ENCODE measurements around the gene BTBD18.
"Not testable (repeated sequence)": the region's sequence is repeated elsewhere in the genome, so short reads cannot be mapped to it uniquely, and the experiment has no call there.

The BTBD18 gene

GRCh38 chr11:57729479-57729878 lies 22.1 kb downstream of the BTBD18 start:
- Histone ChIP-seq H3K4me3 (replicated peaks; ENCODE audit: insufficient read depth, low read length) (no peak overlapping the region), H3K27me3 (ENCODE audit: insufficient read depth, poor library complexity, severe bottlenecking) (no peaks in the 10 kb centered on the region), H3K27ac (replicated peaks) (no peak overlapping the region)
- DNase-seq (ENCODE audit: low read depth in 1 of 2, low spot score in 1 of 2), result no peak
- TF ChIP-seq REST (IDR thresholded peaks at IDR 0.05; ENCODE audit: insufficient replicate concordance, low read depth) (no peak), CTCF (IDR thresholded peaks at IDR 0.05; ENCODE audit: insufficient read depth, low read length) (no peak), GABPA (IDR thresholded peaks at IDR 0.05; ENCODE audit: low read depth) (no peak), POLR2AphosphoS5 (IDR thresholded peaks at IDR 0.05; ENCODE audit: low read depth) (no peak), SPI1 (IDR thresholded peaks at IDR 0.05; ENCODE audit: borderline replicate concordance, low read depth) (no peak)

GRCh38 chr11:57728829-57729228 lies 22.8 kb downstream of the BTBD18 start:
- H3K4me3 ChIP-seq (replicated peaks; ENCODE audit: insufficient read depth, low read length), result no peak overlapping the region
- DNase-seq (ENCODE audit: low read depth in 1 of 2, low spot score in 1 of 2), result no peak
- H3K27me3 ChIP-seq (ENCODE audit: insufficient read depth, poor library complexity, severe bottlenecking), result no peaks in the 10 kb centered on the region
- TF ChIP-seq POLR2AphosphoS5 (IDR thresholded peaks at IDR 0.05; ENCODE audit: low read depth), result no peak
- no peak for TF ChIP-seq CTCF (IDR thresholded peaks at IDR 0.05; ENCODE audit: insufficient read depth, low read length)
- no peak for TF ChIP-seq SPI1 (IDR thresholded peaks at IDR 0.05; ENCODE audit: borderline replicate concordance, low read depth)
- no peak for TF ChIP-seq GABPA (IDR thresholded peaks at IDR 0.05; ENCODE audit: low read depth)
- no peak for TF ChIP-seq REST (IDR thresholded peaks at IDR 0.05; ENCODE audit: insufficient replicate concordance, low read depth)
- H3K27ac ChIP-seq (replicated peaks), result no peak overlapping the region

GRCh38 chr11:57727185-57727584 lies 24.4 kb downstream of the BTBD18 start:
- DNase-seq (ENCODE audit: low read depth in 1 of 2, low spot score in 1 of 2), result no peak
- H3K4me3 ChIP-seq (replicated peaks; ENCODE audit: insufficient read depth, low read length), result no peak overlapping the region
- no peak for TF ChIP-seq GABPA (IDR thresholded peaks at IDR 0.05; ENCODE audit: low read depth)
- no peak for TF ChIP-seq CTCF (IDR thresholded peaks at IDR 0.05; ENCODE audit: insufficient read depth, low read length)
- TF ChIP-seq POLR2AphosphoS5 (IDR thresholded peaks at IDR 0.05; ENCODE audit: low read depth), result no peak
- no peak for TF ChIP-seq REST (IDR thresholded peaks at IDR 0.05; ENCODE audit: insufficient replicate concordance, low read depth)
- TF ChIP-seq SPI1 (IDR thresholded peaks at IDR 0.05; ENCODE audit: borderline replicate concordance, low read depth), result no peak
- H3K27ac ChIP-seq (replicated peaks), result no peak overlapping the region
- H3K27me3 ChIP-seq (ENCODE audit: insufficient read depth, poor library complexity, severe bottlenecking), result no peaks in the 10 kb centered on the region

- H3K4me3 ChIP-seq (replicated peaks; ENCODE audit: insufficient read depth, low read length); DNase-seq (ENCODE audit: low read depth in 1 of 2, low spot score in 1 of 2); H3K27ac ChIP-seq (replicated peaks); H3K27me3 ChIP-seq (ENCODE audit: insufficient read depth, poor library complexity, severe bottlenecking): not testable (repeated sequence)
These were observed 34.9 kb downstream of the BTBD18 start for GRCh38 chr11:57716726-57717125.

Data from HL-60 (cell line).